CD14-positive monocyte (primary cell): ENCODE results near the gene PSMA7. TPM values are rescaled to one million over a fixed set of nuclear protein-coding genes. Genes with fewer than 3 reads are reported as not detected.

Experiments
- DNase-seq, 3 donors: peaks; one replicate each; pipeline ENCODE4 v3.0.0-alpha.2; 2011 to 2022
- H2AFZ ChIP-seq: 2 replicates; pipeline ENCODE4 v1.6.0; 2012; ENCODE audit warnings: mild to moderate bottlenecking, low read depth, low read length, inconsistent platforms; ENCODE audit not compliant: insufficient read depth, poor library complexity, severe bottlenecking
- H3K27ac ChIP-seq, 2 donors: 1 replicate in 1 of 2; 2 replicates in 1 of 2; pipeline ENCODE4 v1.5.1; 2012 to 2013; ENCODE audit warnings: low read length in 2 of 2, control low read depth in 1 of 2, inconsistent platforms in 1 of 2, low read depth in 1 of 2, mild to moderate bottlenecking in 1 of 2
- H3K27me3 ChIP-seq, 2 donors: one replicate each; pipeline versions ENCODE4 v1.6.0 to v1.6.1; 2011 to 2013; ENCODE audit warnings: low read length in 2 of 2; ENCODE audit not compliant: control insufficient read depth in 2 of 2, insufficient read depth in 2 of 2
- H3K36me3 ChIP-seq, 2 donors: replicated peaks in 1 of 2; 1 replicate in 1 of 2; 2 replicates in 1 of 2; pipeline versions ENCODE4 v1.5.1 to v1.6.1; 2012 to 2013; ENCODE audit warnings: low read length in 2 of 2, control low read depth in 1 of 2, inconsistent platforms in 1 of 2, mild to moderate bottlenecking in 1 of 2; ENCODE audit not compliant: insufficient read depth in 2 of 2, control insufficient read depth in 1 of 2
- H3K4me1 ChIP-seq, 2 donors: 1 replicate in 1 of 2; 2 replicates in 1 of 2; pipeline versions ENCODE4 v1.5.1 to v1.6.1; 2012 to 2013; ENCODE audit warnings: low read length in 2 of 2, control low read depth in 1 of 2, inconsistent platforms in 1 of 2, mild to moderate bottlenecking in 1 of 2, moderate library complexity in 1 of 2; ENCODE audit not compliant: insufficient read depth in 2 of 2, control insufficient read depth in 1 of 2
- H3K4me2 ChIP-seq: replicated peaks from 2 replicates; pipeline ENCODE3; 2012; ENCODE audit warnings: low read length, moderate library complexity, mild to moderate bottlenecking; ENCODE audit not compliant: poor library complexity, severe bottlenecking; ENCODE audit errors: extremely low read depth
- H3K4me3 ChIP-seq, 3 experiments: fragments of 200-600 bp in 1 of 3; sonication (generic) in 1 of 3; replicated peaks in 1 of 3; 1 replicate in 2 of 3; 2 replicates in 1 of 3; pipeline ENCODE4 v1.5.1; 2011 to 2013; ENCODE audit warnings: low read length in 3 of 3, mild to moderate bottlenecking in 3 of 3, control low read depth in 2 of 3, low read depth in 2 of 3, inconsistent platforms in 1 of 3, moderate library complexity in 1 of 3
- H3K79me2 ChIP-seq: 2 replicates; pipeline ENCODE4 v1.6.0; 2012; ENCODE audit warnings: mild to moderate bottlenecking, control low read depth, inconsistent platforms, low read length, moderate library complexity; ENCODE audit not compliant: insufficient read depth
- H3K9ac ChIP-seq: 2 replicates; pipeline ENCODE4 v1.6.0; 2017; ENCODE audit warnings: low read length, mild to moderate bottlenecking; ENCODE audit not compliant: insufficient read depth, poor library complexity, severe bottlenecking
- H3K9me3 ChIP-seq, 2 donors: replicated peaks in 1 of 2; 1 replicate in 1 of 2; 2 replicates in 1 of 2; pipeline versions ENCODE4 v1.5.1 to v1.6.1; 2012 to 2013; ENCODE audit warnings: low read length in 2 of 2, control low read depth in 1 of 2; ENCODE audit not compliant: control insufficient read depth in 1 of 2, insufficient read depth in 1 of 2
- H4K20me1 ChIP-seq: 2 replicates; pipeline ENCODE4 v1.6.0; 2012; ENCODE audit warnings: mild to moderate bottlenecking, low read length, control low read depth, moderate library complexity; ENCODE audit not compliant: insufficient read depth
- H3K27ac Mint-ChIP-seq, 7 donors: one replicate each; pipeline ENCODE4 v1.8.0; 2020; ENCODE audit warnings: mild to moderate bottlenecking in 7 of 7, mixed read lengths in 7 of 7, moderate library complexity in 6 of 7, inconsistent platforms in 2 of 7
- H3K27me3 Mint-ChIP-seq, 3 donors: one replicate each; pipeline ENCODE4 v1.8.0; 2021 to 2022; ENCODE audit warnings: low read depth in 3 of 3, mild to moderate bottlenecking in 3 of 3, mixed read lengths in 3 of 3, moderate library complexity in 3 of 3, inconsistent platforms in 1 of 3
- H3K36me3 Mint-ChIP-seq, 2 donors: one replicate each; pipeline ENCODE4 v1.8.0; 2020; ENCODE audit warnings: mixed read lengths in 2 of 2, inconsistent platforms in 1 of 2, mild to moderate bottlenecking in 1 of 2
- H3K4me1 Mint-ChIP-seq: one replicate; pipeline ENCODE4 v1.8.0; 2020; ENCODE audit warnings: mild to moderate bottlenecking, mixed read lengths
- H3K4me3 Mint-ChIP-seq, 2 donors: one replicate each; pipeline ENCODE4 v1.8.0; 2020; ENCODE audit warnings: mild to moderate bottlenecking in 2 of 2, mixed read lengths in 2 of 2, moderate library complexity in 1 of 2
- H3K9me3 Mint-ChIP-seq, 7 donors: one replicate each; pipeline ENCODE4 v1.8.0; 2020 to 2022; ENCODE audit warnings: mixed read lengths in 7 of 7, mild to moderate bottlenecking in 6 of 7, moderate library complexity in 6 of 7, inconsistent platforms in 2 of 7
- CTCF ChIP-seq: fragments of 200-600 bp; IDR thresholded peaks from one replicate; pipeline ENCODE4 v1.8.0; 2022; ENCODE audit warnings: antibody characterized with exemption, mild to moderate bottlenecking
- WGBS: methylation state at CpG from one replicate; pipeline ENCODE4 v1.1.5; 2013; ENCODE audit warnings: missing lambda C conversion rate; ENCODE audit not compliant: insufficient coverage; 5-methylcytosine and 5-hydroxymethylcytosine counted together
- intact Hi-C, 2 donors: fragments of 100-400 bp; cut with micrococcal nuclease; formaldehyde crosslinking; loops; one replicate each; pipeline versions ENCODE4 v1.15.0 to v1.15.1; 2023
- polyA plus RNA-seq, 3 donors: library from polyadenylated mRNA; depleted of rRNA in 1 of 3; unstranded in 2 of 3; stranded (reverse) in 1 of 3; fragments of 300-500 nt in 2 of 3; fragments of >200 nt in 1 of 3; fragmentation: Illumina TruSeq in 2 of 3; gene quantifications; 1 replicate in 2 of 3; 2 replicates in 1 of 3; pipeline ENCODE4 v1.2.3, GENCODE V29; 2012 to 2021

The PSMA7 gene
- polyA plus RNA-seq, 3 donors, result 402 to 668 (median 527) TPM

- Histone ChIP-seq H3K4me2 (no peak overlapping the region), H3K27ac (no peak overlapping the region)
- intact Hi-C loops, result loop anchor here in 1 of 2 donors (5.0 kb wide), 1 partner anchor 146 kb away; no protein-coding TSS in a partner anchor
These were observed 15.3 kb upstream of the PSMA7 start for GRCh38 chr20:62158541-62158940.

GRCh38 chr20:62158088-62158400, 14.8 kb upstream of the PSMA7 start:
- H3K9me3 ChIP-seq, result peaks cover 4 to 8% of the 10 kb centered on the region in 2 donors
- no peak overlapping the region for H3K4me3 Mint-ChIP-seq
- WGBS, result 97% methylated on average over 12 of the region's 12 CpGs
- H4K20me1 ChIP-seq, result peaks cover 53% of the 10 kb centered on the region
- no peak overlapping the region for H3K4me3 ChIP-seq
- H3K36me3 Mint-ChIP-seq, result peaks cover 44 to 75% of the 10 kb centered on the region in 2 donors
- H3K9me3 Mint-ChIP-seq, result peaks cover 5 to 7% (median 6%) of the 10 kb centered on the region in 7 donors
- peaks cover 3% of the 10 kb centered on the region for H3K4me1 Mint-ChIP-seq
- no peak overlapping the region for H3K4me2 ChIP-seq
- intact Hi-C loops, result loop anchor here in 1 of 2 donors (5.0 kb wide), 1 partner anchor 146 kb away; no protein-coding TSS in a partner anchor
- no peak overlapping the region for H3K27ac ChIP-seq
- no peaks in the 10 kb centered on the region for H3K4me1 ChIP-seq
- H3K9ac ChIP-seq, result no peak overlapping the region
- no peak overlapping the region for H3K27ac Mint-ChIP-seq
- H2AFZ ChIP-seq, result no peak overlapping the region
- H3K27me3 Mint-ChIP-seq, result peaks cover 0 to 4% (median 2%) of the 10 kb centered on the region in 3 donors
- TF ChIP-seq CTCF, result no peak
- DNase-seq, result no peak
- peaks cover 35 to 79% of the 10 kb centered on the region in 2 donors for H3K36me3 ChIP-seq
- H3K79me2 ChIP-seq, result peaks cover 38% of the 10 kb centered on the region
- H3K27me3 ChIP-seq, result no peaks in the 10 kb centered on the region

More at GRCh38 chr20:62158541-62158940, 15.3 kb upstream of the PSMA7 start:
- Mint-ChIP-seq H3K36me3 (peaks cover 46 to 75% of the 10 kb centered on the region in 2 donors), H3K27ac (peak overlapping the region in 1 of 7 donors; percentile 38), H3K27me3 (peaks cover 0 to 4% (median 2%) of the 10 kb centered on the region in 3 donors), H3K4me3 (no peak overlapping the region), H3K9me3 (peaks cover under 1 to 2% (median 2%) of the 10 kb centered on the region in 7 donors), H3K4me1 (peaks cover 3% of the 10 kb centered on the region)
- Histone ChIP-seq H3K79me2 (peaks cover 33% of the 10 kb centered on the region), H3K9me3 (peaks cover 0 to 3% of the 10 kb centered on the region in 2 donors), H3K36me3 (peaks cover 36 to 79% of the 10 kb centered on the region in 2 donors), H3K4me1 (no peaks in the 10 kb centered on the region), H3K9ac (no peak overlapping the region), H2AFZ (no peak overlapping the region), H3K27me3 (no peaks in the 10 kb centered on the region), H4K20me1 (peaks cover 48% of the 10 kb centered on the region), H3K4me3 (no peak overlapping the region)
- DNase-seq, result no peak
- TF ChIP-seq CTCF, result no peak
- 97% methylated on average over 22 of the region's 22 CpGs for WGBS
